K562 (cell line): ENCODE measurements around the gene CCL8.

Source experiments
- FOXA1 ChIP-seq: fragments of 450-650 bp; IDR thresholded peaks from 2 replicates; pipeline ENCODE4 v1.6.1; 2016; ENCODE audit warnings: mild to moderate bottlenecking, borderline replicate concordance
- PTBP1 ChIP-seq: fragments of 200-400 bp; formaldehyde crosslinking; IDR thresholded peaks from 2 replicates; pipeline ENCODE4 v1.6.1; 2017; ENCODE audit warnings: low read depth, low read length
- ZNF79 ChIP-seq: fragments of 250-450 bp; sonication (Bioruptor Pico); IDR thresholded peaks from 2 replicates; pipeline ENCODE4 v1.4.0; 2020; ENCODE audit warnings: low read depth, mild to moderate bottlenecking, moderate library complexity
- TF ChIP-seq, protein P1 (sequence below), 2 experiments: fragments of 150-350 bp in 1 of 2; IDR thresholded peaks; 2 replicates each; pipeline ENCODE4 v1.6.1; 2012 to 2016; ENCODE audit warnings: low read depth in 2 of 2, low read length in 2 of 2, mild to moderate bottlenecking in 1 of 2, moderate library complexity in 1 of 2

DNA sequence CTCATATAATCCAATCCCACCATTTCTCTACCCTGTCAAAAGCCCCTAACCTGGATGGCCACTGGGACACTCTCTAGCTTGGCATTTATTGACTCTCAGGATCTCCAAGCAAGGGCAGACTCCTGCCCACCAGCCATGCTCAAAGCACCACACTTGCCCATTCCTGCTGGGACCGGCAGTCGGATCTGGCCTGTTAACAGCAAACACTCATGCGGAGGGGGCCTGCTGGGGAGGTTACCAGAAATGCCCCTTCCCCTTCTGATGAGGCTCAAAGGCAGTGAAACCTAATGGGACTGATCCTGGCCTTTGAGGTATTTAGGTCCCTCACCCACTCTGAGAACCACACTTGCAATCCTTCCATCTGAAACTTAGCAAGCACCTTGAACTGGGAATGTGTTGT, 50.3 kb downstream of the CCL8 start:
- no peak for TF ChIP-seq FOXA1
- TF ChIP-seq ZNF79 (CRISPR knock-in tag), result no peak
- TF ChIP-seq PTBP1, result no peak
- TF ChIP-seq, protein P1, sequence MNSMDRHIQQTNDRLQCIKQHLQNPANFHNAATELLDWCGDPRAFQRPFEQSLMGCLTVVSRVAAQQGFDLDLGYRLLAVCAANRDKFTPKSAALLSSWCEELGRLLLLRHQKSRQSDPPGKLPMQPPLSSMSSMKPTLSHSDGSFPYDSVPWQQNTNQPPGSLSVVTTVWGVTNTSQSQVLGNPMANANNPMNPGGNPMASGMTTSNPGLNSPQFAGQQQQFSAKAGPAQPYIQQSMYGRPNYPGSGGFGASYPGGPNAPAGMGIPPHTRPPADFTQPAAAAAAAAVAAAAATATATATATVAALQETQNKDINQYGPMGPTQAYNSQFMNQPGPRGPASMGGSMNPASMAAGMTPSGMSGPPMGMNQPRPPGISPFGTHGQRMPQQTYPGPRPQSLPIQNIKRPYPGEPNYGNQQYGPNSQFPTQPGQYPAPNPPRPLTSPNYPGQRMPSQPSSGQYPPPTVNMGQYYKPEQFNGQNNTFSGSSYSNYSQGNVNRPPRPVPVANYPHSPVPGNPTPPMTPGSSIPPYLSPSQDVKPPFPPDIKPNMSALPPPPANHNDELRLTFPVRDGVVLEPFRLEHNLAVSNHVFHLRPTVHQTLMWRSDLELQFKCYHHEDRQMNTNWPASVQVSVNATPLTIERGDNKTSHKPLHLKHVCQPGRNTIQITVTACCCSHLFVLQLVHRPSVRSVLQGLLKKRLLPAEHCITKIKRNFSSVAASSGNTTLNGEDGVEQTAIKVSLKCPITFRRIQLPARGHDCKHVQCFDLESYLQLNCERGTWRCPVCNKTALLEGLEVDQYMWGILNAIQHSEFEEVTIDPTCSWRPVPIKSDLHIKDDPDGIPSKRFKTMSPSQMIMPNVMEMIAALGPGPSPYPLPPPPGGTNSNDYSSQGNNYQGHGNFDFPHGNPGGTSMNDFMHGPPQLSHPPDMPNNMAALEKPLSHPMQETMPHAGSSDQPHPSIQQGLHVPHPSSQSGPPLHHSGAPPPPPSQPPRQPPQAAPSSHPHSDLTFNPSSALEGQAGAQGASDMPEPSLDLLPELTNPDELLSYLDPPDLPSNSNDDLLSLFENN (IDR thresholded peaks at IDR 0.05; ENCODE audit: low read depth in 2 of 2, low read length in 2 of 2), result no peak
